ENCODE results near the gene XAGE2. TPM values are rescaled to one million over a fixed set of nuclear protein-coding genes. Genes with fewer than 3 reads are reported as not detected.
A peak's percentile ranks its signal among the peaks of the same experiment; 100 is the strongest.

XAGE2 gene
- total and polyA plus RNA-seq, 9 of the 15 experiments (the other 6 are each of a cell fraction or from before 2014, with no cell fraction given) = 0.14 to 0.36 (median 0.21) TPM; not detected in 6

GRCh38 chrX:52363247-52363883 lies 5.5 kb upstream of the XAGE2 start (continued):
- TF ChIP-seq ZNF695 (CRISPR knock-in tag; IDR thresholded peaks at IDR 0.05) (no peak), ZSCAN29 (IDR thresholded peaks at IDR 0.05) (no peak), ZNF197 (CRISPR knock-in tag; IDR thresholded peaks at IDR 0.05; ENCODE audit: low read depth) (no peak), NEUROD1 (IDR thresholded peaks at IDR 0.05; ENCODE audit: borderline replicate concordance, low read depth, low read length, partially characterized antibody) (peak; percentile 37), PCBP2 (IDR thresholded peaks at IDR 0.05; ENCODE audit: low read depth, low read length, poor library complexity, severe bottlenecking) (no peak), CLOCK (CRISPR knock-in tag; IDR thresholded peaks at IDR 0.05; ENCODE audit: borderline replicate concordance) (no peak), BCOR (IDR thresholded peaks at IDR 0.05) (0 out of 2 replicates have a peak, but pooled peaks have one; percentile 39), KAT8 (IDR thresholded peaks at IDR 0.05; ENCODE audit: low read depth) (no peak), NUFIP1 (IDR thresholded peaks at IDR 0.05; ENCODE audit: partially characterized antibody) (no peak), ZZZ3 (IDR thresholded peaks at IDR 0.05) (no peak), ZNF253 (CRISPR knock-in tag; conservative IDR thresholded peaks at IDR 0.05) (no peak), SNAPC5 (CRISPR knock-in tag; IDR thresholded peaks at IDR 0.05) (no peak), CBFA2T2 (conservative IDR thresholded peaks at IDR 0.05) (peak; percentile 89), STAT5A (IDR thresholded peaks at IDR 0.05; ENCODE audit: borderline replicate concordance, low read length) (peak; percentile 89), ZNF445 (CRISPR knock-in tag; IDR thresholded peaks at IDR 0.05; ENCODE audit: low read depth) (no peak), CBFA2T3 (IDR thresholded peaks at IDR 0.05) (peak; percentile 95), ZNF785 (CRISPR knock-in tag; IDR thresholded peaks at IDR 0.05) (no peak), ZNF12 (CRISPR knock-in tag; IDR thresholded peaks at IDR 0.05) (no peak), HNRNPUL1 (IDR thresholded peaks at IDR 0.05; ENCODE audit: low read length) (no peak), NFIC (IDR thresholded peaks at IDR 0.05) (peak; percentile 99), ZNF551 (CRISPR knock-in tag; IDR thresholded peaks at IDR 0.05) (no peak), MBD1 (CRISPR knock-in tag; IDR thresholded peaks at IDR 0.05) (no peak), MCM2 (IDR thresholded peaks at IDR 0.05; ENCODE audit: low read depth) (no peak)
